ENCODE data around the gene XYLT1.

Gene XYLT1

GRCh38 chr16:17149904-17150483 is 320.8 kb downstream of the XYLT1 start:
- TF ChIP-seq CTCF (IDR thresholded peaks at IDR 0.05; ENCODE audit: borderline replicate concordance, insufficient read depth, low read depth, low read length) = no peak
- no peak overlapping the region for H3K4me3 ChIP-seq (ENCODE audit: low read depth, low read length)

GRCh38 chr16:17147942-17148341 is 322.8 kb downstream of the XYLT1 start:
- TF ChIP-seq CTCF (IDR thresholded peaks at IDR 0.05; ENCODE audit: borderline replicate concordance, insufficient read depth, low read depth, low read length) = no peak
- H3K4me3 ChIP-seq (ENCODE audit: low read depth, low read length) = no peak overlapping the region

- no peak overlapping the region for H3K4me3 ChIP-seq (ENCODE audit: low read depth, low read length)
- no peak for TF ChIP-seq CTCF (IDR thresholded peaks at IDR 0.05; ENCODE audit: borderline replicate concordance, insufficient read depth, low read depth, low read length)
These were observed 325.7 kb downstream of the XYLT1 start for GRCh38 chr16:17145029-17145428.

GRCh38 chr16:17144431-17144830 is 326.3 kb downstream of the XYLT1 start:
- H3K4me3 ChIP-seq (ENCODE audit: low read depth, low read length) = no peak overlapping the region
- no peak for TF ChIP-seq CTCF (IDR thresholded peaks at IDR 0.05; ENCODE audit: borderline replicate concordance, insufficient read depth, low read depth, low read length)

- no peak overlapping the region for H3K4me3 ChIP-seq (ENCODE audit: low read depth, low read length)
- TF ChIP-seq CTCF (IDR thresholded peaks at IDR 0.05; ENCODE audit: borderline replicate concordance, insufficient read depth, low read depth, low read length) = no peak
These were observed 327.0 kb downstream of the XYLT1 start for GRCh38 chr16:17143546-17144419.

GRCh38 chr16:17138801-17139200 is 332.0 kb downstream of the XYLT1 start:
- H3K4me3 ChIP-seq (ENCODE audit: low read depth, low read length) = no peak overlapping the region
- TF ChIP-seq CTCF (IDR thresholded peaks at IDR 0.05; ENCODE audit: borderline replicate concordance, insufficient read depth, low read depth, low read length) = no peak

GRCh38 chr16:17135439-17135838 is 335.3 kb downstream of the XYLT1 start:
- no peak for TF ChIP-seq CTCF (IDR thresholded peaks at IDR 0.05; ENCODE audit: borderline replicate concordance, insufficient read depth, low read depth, low read length)
- no peak overlapping the region for H3K4me3 ChIP-seq (ENCODE audit: low read depth, low read length)

Data from GM12875 (cell line).